SIG-M5 treated with dmso at 0.1 percent for 504 hours (cell line): ENCODE measurements around the gene TBC1D3B.
"Not testable (repeated sequence)": the region's sequence is repeated elsewhere in the genome, so short reads cannot be mapped to it uniquely, and the experiment has no call there.

ENCODE experiments used
- DNase-seq: peaks from one replicate; lab custom pipeline; 2025; ENCODE audit not compliant: unreplicated experiment; lab: John Stamatoyannopoulos, UW

TBC1D3B gene

GRCh38 chr17:36176536-36176935, at the start of gene TBC1D3B:
Gene TBC1D3B (minus strand): TSS chr17:36176636. CDS start chr17:36175050, 1,586 bp downstream.
- not testable (repeated sequence) for DNase-seq

GRCh38 chr17:36222967-36223366, 46.5 kb upstream of the TBC1D3B start:
- not testable (repeated sequence) for DNase-seq

- not testable (repeated sequence) for DNase-seq
These were observed 45.2 kb upstream of the TBC1D3B start for GRCh38 chr17:36221581-36222100.

- not testable (repeated sequence) for DNase-seq
These were observed 44.5 kb upstream of the TBC1D3B start for GRCh38 chr17:36220737-36221580.

- DNase-seq: not testable (repeated sequence)
These were observed 43.1 kb upstream of the TBC1D3B start for GRCh38 chr17:36219556-36219955.

- DNase-seq: not testable (repeated sequence)
These were observed 39.2 kb upstream of the TBC1D3B start for GRCh38 chr17:36215406-36216308.

- DNase-seq: no peak
These were observed 38.5 kb upstream of the TBC1D3B start for GRCh38 chr17:36214918-36215317.

- no peak for DNase-seq
These were observed 37.3 kb upstream of the TBC1D3B start for GRCh38 chr17:36213695-36214094.

- DNase-seq: peak; percentile 84
These were observed 36.5 kb upstream of the TBC1D3B start for GRCh38 chr17:36212966-36213365.

- DNase-seq: no peak
These were observed 35.8 kb upstream of the TBC1D3B start for GRCh38 chr17:36212272-36212605.

- DNase-seq: not testable (repeated sequence)
These were observed 35.2 kb upstream of the TBC1D3B start for GRCh38 chr17:36211484-36212271.

- DNase-seq: peak; percentile 84
These were observed 34.2 kb upstream of the TBC1D3B start, which contains the start of gene CCL4L2 for GRCh38 chr17:36210439-36211211. Gene CCL4L2 (plus strand): TSS chr17:36211063.

- DNase-seq: no peak
These were observed 33.1 kb upstream of the TBC1D3B start for GRCh38 chr17:36209575-36209974.

- DNase-seq: not testable (repeated sequence)
These were observed 30.9 kb upstream of the TBC1D3B start for GRCh38 chr17:36207383-36207782.

GRCh38 chr17:36206486-36206821, 30.0 kb upstream of the TBC1D3B start:
- not testable (repeated sequence) for DNase-seq

GRCh38 chr17:36205637-36206485, 29.4 kb upstream of the TBC1D3B start:
- DNase-seq: no peak

- DNase-seq: no peak
These were observed 28.5 kb upstream of the TBC1D3B start for GRCh38 chr17:36204724-36205500.

GRCh38 chr17:36203335-36203734, 26.9 kb upstream of the TBC1D3B start:
- no peak for DNase-seq
